Breast epithelium (tissue), 3 donors: Measurements from ENCODE around the gene OCEL1.

ENCODE experiments used
- CTCF ChIP-seq, 3 donors: fragments of 450-650 bp; IDR thresholded peaks; one replicate each; pipeline ENCODE4 v1.5.1; 2016 to 2017; ENCODE audit warnings: antibody characterized with exemption in 3 of 3, mild to moderate bottlenecking in 3 of 3, moderate library complexity in 3 of 3
- POLR2A ChIP-seq: fragments of 450-650 bp; IDR thresholded peaks from one replicate; pipeline ENCODE4 v1.6.1; 2016; ENCODE audit warnings: antibody characterized with exemption, mild to moderate bottlenecking, moderate library complexity

- TF ChIP-seq CTCF (IDR thresholded peaks at IDR 0.05): no peak
- no peak for TF ChIP-seq POLR2A
Observed at GRCh38 chr19:17242431-17243208, 16.6 kb downstream of the OCEL1 start.
